Lower leg skin (tissue), 3 donors: ENCODE results near the gene TRPM3.

Experiments used
- POLR2A ChIP-seq, 2 donors: fragments of 450-650 bp; IDR thresholded peaks; one replicate each; pipeline ENCODE4 v1.6.1; 2016 to 2017; ENCODE audit warnings: antibody characterized with exemption in 2 of 2, mild to moderate bottlenecking in 1 of 2, moderate library complexity in 1 of 2
- TF ChIP-seq, protein P1 (sequence below), 3 donors: fragments of 450-650 bp; IDR thresholded peaks; one replicate each; pipeline ENCODE4 v1.5.1; 2016; ENCODE audit warnings: antibody characterized with exemption in 3 of 3, mild to moderate bottlenecking in 3 of 3, moderate library complexity in 2 of 3

DNA sequence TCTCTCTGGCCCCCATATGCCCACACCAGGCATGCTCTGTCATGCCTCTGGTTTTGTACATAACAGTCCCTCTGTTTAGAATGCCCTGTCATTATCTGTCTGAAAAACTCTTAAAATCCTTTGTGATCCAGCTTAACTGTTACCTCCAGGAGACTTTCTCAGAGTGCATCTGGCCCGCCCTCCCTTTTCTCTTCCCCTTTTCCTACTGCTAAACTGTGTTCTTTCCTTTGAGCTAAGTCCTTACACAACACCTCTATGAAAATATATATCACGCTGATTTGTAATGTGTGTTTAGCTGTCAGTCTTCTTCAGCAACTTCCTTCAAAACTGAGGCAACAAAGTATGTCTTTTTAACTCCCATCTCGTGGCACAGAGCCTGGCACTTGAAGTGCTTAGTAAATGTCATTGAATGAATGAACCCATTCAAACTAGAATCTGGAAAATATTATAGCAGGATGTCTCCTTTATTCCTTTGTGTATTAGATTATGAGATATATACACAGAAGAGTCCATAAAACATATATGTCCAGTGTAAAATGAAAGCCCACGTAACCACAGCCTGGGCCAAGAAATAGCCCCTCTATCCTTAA, 540.7 kb downstream of the TRPM3 start:
- TF ChIP-seq, protein P1, sequence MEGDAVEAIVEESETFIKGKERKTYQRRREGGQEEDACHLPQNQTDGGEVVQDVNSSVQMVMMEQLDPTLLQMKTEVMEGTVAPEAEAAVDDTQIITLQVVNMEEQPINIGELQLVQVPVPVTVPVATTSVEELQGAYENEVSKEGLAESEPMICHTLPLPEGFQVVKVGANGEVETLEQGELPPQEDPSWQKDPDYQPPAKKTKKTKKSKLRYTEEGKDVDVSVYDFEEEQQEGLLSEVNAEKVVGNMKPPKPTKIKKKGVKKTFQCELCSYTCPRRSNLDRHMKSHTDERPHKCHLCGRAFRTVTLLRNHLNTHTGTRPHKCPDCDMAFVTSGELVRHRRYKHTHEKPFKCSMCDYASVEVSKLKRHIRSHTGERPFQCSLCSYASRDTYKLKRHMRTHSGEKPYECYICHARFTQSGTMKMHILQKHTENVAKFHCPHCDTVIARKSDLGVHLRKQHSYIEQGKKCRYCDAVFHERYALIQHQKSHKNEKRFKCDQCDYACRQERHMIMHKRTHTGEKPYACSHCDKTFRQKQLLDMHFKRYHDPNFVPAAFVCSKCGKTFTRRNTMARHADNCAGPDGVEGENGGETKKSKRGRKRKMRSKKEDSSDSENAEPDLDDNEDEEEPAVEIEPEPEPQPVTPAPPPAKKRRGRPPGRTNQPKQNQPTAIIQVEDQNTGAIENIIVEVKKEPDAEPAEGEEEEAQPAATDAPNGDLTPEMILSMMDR (IDR thresholded peaks at IDR 0.05), result no peak
- TF ChIP-seq POLR2A (IDR thresholded peaks at IDR 0.05), result no peak
